NOMO-1 treated with dmso at 0.1 percent for 144 hours (cell line): ENCODE results near the gene CBR4.
"Not testable (repeated sequence)": the region's sequence is repeated elsewhere in the genome, so short reads cannot be mapped to it uniquely, and the experiment has no call there.

Source experiments
- DNase-seq: peaks from one replicate; lab custom pipeline; 2025; ENCODE audit not compliant: unreplicated experiment; lab: John Stamatoyannopoulos, UW

Gene CBR4

GRCh38 chr4:169035871-169036620, 26.0 kb upstream of the CBR4 start:
- DNase-seq, result not testable (repeated sequence)

GRCh38 chr4:169033660-169034059, 23.6 kb upstream of the CBR4 start:
- DNase-seq, result no peak

GRCh38 chr4:169032883-169033645, 23.0 kb upstream of the CBR4 start:
- DNase-seq, result no peak

GRCh38 chr4:169032194-169032593, 22.1 kb upstream of the CBR4 start:
- no peak for DNase-seq

- no peak for DNase-seq
Observed at GRCh38 chr4:169031392-169031791, 21.3 kb upstream of the CBR4 start.

GRCh38 chr4:169030562-169030982, 20.5 kb upstream of the CBR4 start:
- DNase-seq, result no peak

GRCh38 chr4:169029947-169030346, 19.9 kb upstream of the CBR4 start:
- no peak for DNase-seq

- DNase-seq, result no peak
Observed at GRCh38 chr4:169027663-169028062, 17.6 kb upstream of the CBR4 start.

GRCh38 chr4:169025184-169025583, 15.1 kb upstream of the CBR4 start:
- no peak for DNase-seq

- no peak for DNase-seq
Observed at GRCh38 chr4:169024762-169025161, 14.7 kb upstream of the CBR4 start.

- DNase-seq, result no peak
Observed at GRCh38 chr4:169018406-169018805, 8.4 kb upstream of the CBR4 start.

GRCh38 chr4:169017971-169018370, 7.9 kb upstream of the CBR4 start:
- no peak for DNase-seq

GRCh38 chr4:169015186-169015623, 5.2 kb upstream of the CBR4 start:
- no peak for DNase-seq

- DNase-seq, result no peak
Observed at GRCh38 chr4:169014586-169014985, 4.5 kb upstream of the CBR4 start.

- no peak for DNase-seq
Observed at GRCh38 chr4:169013396-169013795, 3.3 kb upstream of the CBR4 start.

GRCh38 chr4:169012049-169012448, 2.0 kb upstream of the CBR4 start:
- DNase-seq, result no peak

- peak; percentile 46 for DNase-seq
Observed at GRCh38 chr4:169009286-169010124, 550 bp downstream of the CBR4 start.

- no peak for DNase-seq
Observed at GRCh38 chr4:169005453-169006099, 4.5 kb downstream of the CBR4 start.

- no peak for DNase-seq
Observed at GRCh38 chr4:169000315-169000714, 9.7 kb downstream of the CBR4 start.

GRCh38 chr4:168999809-169000208, 10.2 kb downstream of the CBR4 start:
- DNase-seq, result no peak

GRCh38 chr4:168998596-168998995, 11.5 kb downstream of the CBR4 start:
- no peak for DNase-seq
